GM18951 (cell line): ENCODE data around the gene XPNPEP2.

Experiments
- POLR2A ChIP-seq: IDR thresholded peaks from 4 replicates; pipeline ENCODE4 v1.6.1; 2011; ENCODE audit warnings: mild to moderate bottlenecking; ENCODE audit not compliant: insufficient read length, insufficient read depth; ENCODE audit errors: extremely low read depth
- in situ Hi-C: fragments of 300-500 bp; cut with MboI; formaldehyde crosslinking; loops from one replicate; pipeline ENCODE4 v1.12.0; 2022; ENCODE audit warnings: low sequenced_read_pairs, mixed read lengths, inconsistent platforms; ENCODE audit not compliant: unreplicated experiment

The XPNPEP2 gene

GRCh38 chrX:129746557-129747470, 8.0 kb downstream of the XPNPEP2 start:
- no peak for TF ChIP-seq POLR2A
- in situ Hi-C loops: no loop called here

- no peak for TF ChIP-seq POLR2A
- in situ Hi-C loops: no loop called here
Observed at GRCh38 chrX:129747533-129747932, 8.8 kb downstream of the XPNPEP2 start.

- in situ Hi-C loops: no loop called here
- no peak for TF ChIP-seq POLR2A
Observed at GRCh38 chrX:129748305-129748704, 9.5 kb downstream of the XPNPEP2 start.

GRCh38 chrX:129749069-129749468, 10.3 kb downstream of the XPNPEP2 start:
- TF ChIP-seq POLR2A: no peak
- in situ Hi-C loops: no loop called here

GRCh38 chrX:129750971-129751370, 12.2 kb downstream of the XPNPEP2 start:
- no peak for TF ChIP-seq POLR2A
- in situ Hi-C loops: no loop called here

GRCh38 chrX:129754056-129755024, 15.6 kb downstream of the XPNPEP2 start:
- no peak for TF ChIP-seq POLR2A
- in situ Hi-C loops: no loop called here

- in situ Hi-C loops: no loop called here
- TF ChIP-seq POLR2A: no peak
Observed at GRCh38 chrX:129755779-129756650, 17.2 kb downstream of the XPNPEP2 start.

- in situ Hi-C loops: no loop called here
- no peak for TF ChIP-seq POLR2A
Observed at GRCh38 chrX:129759576-129760061, 20.8 kb downstream of the XPNPEP2 start.

- in situ Hi-C loops: no loop called here
- TF ChIP-seq POLR2A: no peak
Observed at GRCh38 chrX:129760155-129760554, 21.4 kb downstream of the XPNPEP2 start.

GRCh38 chrX:129760981-129761380, 22.2 kb downstream of the XPNPEP2 start:
- TF ChIP-seq POLR2A: no peak
- in situ Hi-C loops: no loop called here

- TF ChIP-seq POLR2A: no peak
- in situ Hi-C loops: no loop called here
Observed at GRCh38 chrX:129761596-129761995, 22.8 kb downstream of the XPNPEP2 start.

GRCh38 chrX:129762448-129762847, 23.7 kb downstream of the XPNPEP2 start:
- TF ChIP-seq POLR2A: no peak
- in situ Hi-C loops: no loop called here

GRCh38 chrX:129763666-129764065, 24.9 kb downstream of the XPNPEP2 start:
- in situ Hi-C loops: no loop called here

GRCh38 chrX:129768186-129768585, 29.4 kb downstream of the XPNPEP2 start:
- TF ChIP-seq POLR2A: no peak
- in situ Hi-C loops: no loop called here

More at GRCh38 chrX:129763666-129764065, 24.9 kb downstream of the XPNPEP2 start:
- no peak for TF ChIP-seq POLR2A
